Epithelial cell of proximal tubule (primary cell): ENCODE results near the gene ATF3. TPM values are rescaled to one million over a fixed set of nuclear protein-coding genes. Genes with fewer than 3 reads are reported as not detected.

Experiments used
- DNase-seq: peaks from one replicate; pipeline ENCODE4 v3.0.0-alpha.2; 2011; ENCODE audit warnings: low read depth
- H3K4me3 ChIP-seq: 2 replicates; pipeline ENCODE4 v1.5.1; 2011; ENCODE audit warnings: low read depth, mild to moderate bottlenecking, low read length
- total RNA-seq: library from RNA; depleted of rRNA; stranded (reverse); fragments of >200 nt; gene quantifications from 2 replicates; pipeline ENCODE4 v1.2.3, GENCODE V29; 2015
- TF ChIP-seq, protein P1 (sequence below): conservative IDR thresholded peaks from 2 replicates; pipeline ENCODE4 v1.5.1; 2012; ENCODE audit warnings: low read depth, mild to moderate bottlenecking, low read length

The ATF3 gene
- total RNA-seq, 1 donor from 2014 or later: 18.9 TPM

DNA sequence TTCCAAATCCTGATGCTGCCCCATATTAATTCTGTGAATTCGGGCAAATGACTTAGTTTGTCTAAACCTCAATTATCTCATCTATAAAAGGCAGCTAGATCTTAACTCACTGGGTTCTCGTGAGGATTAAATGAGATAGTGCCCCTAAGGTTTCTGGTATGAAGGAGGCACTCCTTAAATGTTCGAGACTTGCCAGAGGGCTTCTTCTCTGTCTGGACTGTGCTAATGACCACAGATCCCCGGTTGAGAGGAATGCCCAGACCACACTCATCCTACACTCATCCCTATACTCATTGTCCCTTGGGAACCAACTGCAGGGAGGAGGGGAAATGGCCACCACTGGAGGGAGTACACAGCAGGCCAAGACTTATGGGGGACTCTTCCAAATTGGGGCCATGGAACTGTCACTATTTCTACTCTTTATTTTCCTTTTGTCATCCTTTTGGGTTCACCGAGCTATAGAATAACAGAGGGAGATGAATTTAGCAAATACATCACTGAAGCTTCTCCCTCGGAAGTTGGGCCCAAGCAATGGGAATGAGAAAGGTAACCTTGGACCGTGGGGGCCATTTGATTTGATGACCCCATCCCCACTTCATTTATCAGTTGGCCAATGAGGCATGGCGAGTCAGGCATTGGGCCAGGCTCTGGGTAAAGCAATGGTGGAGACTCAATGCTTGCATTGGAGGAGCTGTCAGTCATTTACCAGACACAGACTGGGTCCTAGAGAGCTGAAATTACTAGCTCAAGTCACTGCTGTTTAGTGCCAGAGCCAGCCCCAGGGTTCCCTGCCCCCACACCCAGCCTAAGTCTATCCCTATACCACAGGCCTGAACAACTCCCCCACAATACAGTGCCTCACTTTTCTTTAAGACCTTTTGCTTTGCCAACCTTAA, 5.1 kb downstream of the ATF3 start:
- no peak for DNase-seq
- no peak overlapping the region for H3K4me3 ChIP-seq
- TF ChIP-seq, protein P1, sequence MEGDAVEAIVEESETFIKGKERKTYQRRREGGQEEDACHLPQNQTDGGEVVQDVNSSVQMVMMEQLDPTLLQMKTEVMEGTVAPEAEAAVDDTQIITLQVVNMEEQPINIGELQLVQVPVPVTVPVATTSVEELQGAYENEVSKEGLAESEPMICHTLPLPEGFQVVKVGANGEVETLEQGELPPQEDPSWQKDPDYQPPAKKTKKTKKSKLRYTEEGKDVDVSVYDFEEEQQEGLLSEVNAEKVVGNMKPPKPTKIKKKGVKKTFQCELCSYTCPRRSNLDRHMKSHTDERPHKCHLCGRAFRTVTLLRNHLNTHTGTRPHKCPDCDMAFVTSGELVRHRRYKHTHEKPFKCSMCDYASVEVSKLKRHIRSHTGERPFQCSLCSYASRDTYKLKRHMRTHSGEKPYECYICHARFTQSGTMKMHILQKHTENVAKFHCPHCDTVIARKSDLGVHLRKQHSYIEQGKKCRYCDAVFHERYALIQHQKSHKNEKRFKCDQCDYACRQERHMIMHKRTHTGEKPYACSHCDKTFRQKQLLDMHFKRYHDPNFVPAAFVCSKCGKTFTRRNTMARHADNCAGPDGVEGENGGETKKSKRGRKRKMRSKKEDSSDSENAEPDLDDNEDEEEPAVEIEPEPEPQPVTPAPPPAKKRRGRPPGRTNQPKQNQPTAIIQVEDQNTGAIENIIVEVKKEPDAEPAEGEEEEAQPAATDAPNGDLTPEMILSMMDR: no peak

DNA sequence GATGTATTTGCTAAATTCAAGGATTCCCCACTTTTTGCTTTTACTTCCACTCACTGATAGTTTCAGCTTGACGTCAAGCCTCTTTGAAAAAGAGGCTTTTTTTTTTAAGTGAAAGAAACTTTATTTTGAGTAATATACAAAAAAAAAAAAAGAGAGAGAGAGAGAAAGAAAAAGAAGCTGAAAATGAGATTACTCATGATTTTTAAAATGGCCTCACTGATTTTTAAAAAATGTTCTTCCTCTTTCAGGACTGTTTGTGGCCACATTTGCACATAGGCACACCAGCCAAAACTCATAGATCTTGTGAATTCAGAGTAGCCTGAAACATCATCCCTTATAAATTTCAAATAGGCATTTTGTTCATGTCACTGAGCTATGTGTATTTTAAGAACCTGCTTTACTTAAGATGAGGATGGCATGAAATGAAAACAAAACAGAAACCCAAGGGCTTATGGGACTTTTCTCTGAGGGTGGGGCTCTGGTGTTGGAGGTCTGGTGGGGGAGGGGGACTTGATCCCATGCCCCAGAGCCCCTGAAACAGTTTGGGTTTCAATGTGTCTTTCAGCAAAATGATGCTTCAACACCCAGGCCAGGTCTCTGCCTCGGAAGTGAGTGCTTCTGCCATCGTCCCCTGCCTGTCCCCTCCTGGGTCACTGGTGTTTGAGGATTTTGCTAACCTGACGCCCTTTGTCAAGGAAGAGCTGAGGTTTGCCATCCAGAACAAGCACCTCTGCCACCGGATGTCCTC, 6.1 kb downstream of the ATF3 start:
- DNase-seq: no peak
- TF ChIP-seq, protein P1: no peak
- no peak overlapping the region for H3K4me3 ChIP-seq

DNA sequence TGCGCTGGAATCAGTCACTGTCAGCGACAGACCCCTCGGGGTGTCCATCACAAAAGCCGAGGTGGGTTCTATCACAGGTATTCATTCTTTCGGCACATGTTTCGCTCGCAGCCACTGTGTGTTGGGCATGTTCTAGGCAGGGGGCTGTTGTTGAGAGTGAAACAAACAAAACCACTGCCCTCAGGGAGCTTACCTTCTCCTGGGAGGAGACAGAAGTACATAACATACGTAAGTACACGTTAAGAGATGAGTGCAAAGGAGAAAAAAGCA, 6.6 kb downstream of the ATF3 start:
- TF ChIP-seq, protein P1: no peak
- H3K4me3 ChIP-seq: no peak overlapping the region
- no peak for DNase-seq

DNA sequence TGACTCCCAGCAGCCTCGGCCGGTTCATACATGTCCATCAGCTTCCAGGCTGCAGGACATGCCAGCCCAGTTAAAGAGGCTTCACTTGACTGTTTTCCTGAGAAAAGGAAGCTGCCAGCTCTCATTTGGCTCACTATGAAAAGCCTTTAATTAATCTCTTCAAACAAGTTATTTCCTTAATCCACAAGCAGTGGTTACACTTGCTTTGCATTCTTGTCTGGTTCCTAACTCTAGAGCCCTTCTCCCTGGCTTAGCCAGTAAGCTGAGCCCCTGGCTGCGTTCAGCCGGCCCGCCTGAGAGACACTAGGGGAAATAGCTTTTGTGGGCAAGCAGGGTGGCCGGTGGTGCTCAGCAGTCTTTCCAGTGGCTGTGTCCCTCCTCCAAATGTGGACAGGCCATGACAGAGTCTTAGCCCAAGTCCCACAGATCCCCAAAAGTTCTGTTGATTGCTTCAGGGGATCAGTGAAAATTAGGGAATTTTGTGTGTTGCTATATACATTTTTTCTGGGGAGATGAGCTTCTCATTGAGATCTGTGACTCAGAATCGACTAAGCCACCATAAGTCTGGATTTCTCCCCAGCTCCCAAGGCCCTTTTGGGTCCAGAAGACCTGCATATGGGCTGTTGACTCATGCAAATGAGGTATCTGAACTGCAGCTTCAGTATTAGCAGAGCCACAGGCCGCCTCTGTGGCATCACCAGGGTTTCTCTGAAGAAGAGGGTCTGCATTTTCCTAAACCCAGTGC, 10.1 kb downstream of the ATF3 start:
- H3K4me3 ChIP-seq: no peak overlapping the region
- DNase-seq: no peak
- TF ChIP-seq, protein P1: no peak

DNA sequence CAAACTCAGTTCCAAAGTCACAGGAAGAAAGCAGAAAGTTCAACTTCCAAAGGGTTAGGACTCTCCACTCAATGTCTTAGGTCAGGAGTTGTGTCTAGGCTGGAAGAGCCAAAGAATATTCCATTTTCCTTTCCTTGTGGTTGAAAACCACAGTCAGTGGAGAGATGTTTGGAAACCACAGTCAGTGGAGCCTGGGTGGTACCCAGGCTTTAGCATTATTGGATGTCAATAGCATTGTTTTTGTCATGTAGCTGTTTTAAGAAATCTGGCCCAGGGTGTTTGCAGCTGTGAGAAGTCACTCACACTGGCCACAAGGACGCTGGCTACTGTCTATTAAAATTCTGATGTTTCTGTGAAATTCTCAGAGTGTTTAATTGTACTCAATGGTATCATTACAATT, 11.7 kb downstream of the ATF3 start:
- no peak overlapping the region for H3K4me3 ChIP-seq
- TF ChIP-seq, protein P1: no peak
- DNase-seq: no peak

DNA sequence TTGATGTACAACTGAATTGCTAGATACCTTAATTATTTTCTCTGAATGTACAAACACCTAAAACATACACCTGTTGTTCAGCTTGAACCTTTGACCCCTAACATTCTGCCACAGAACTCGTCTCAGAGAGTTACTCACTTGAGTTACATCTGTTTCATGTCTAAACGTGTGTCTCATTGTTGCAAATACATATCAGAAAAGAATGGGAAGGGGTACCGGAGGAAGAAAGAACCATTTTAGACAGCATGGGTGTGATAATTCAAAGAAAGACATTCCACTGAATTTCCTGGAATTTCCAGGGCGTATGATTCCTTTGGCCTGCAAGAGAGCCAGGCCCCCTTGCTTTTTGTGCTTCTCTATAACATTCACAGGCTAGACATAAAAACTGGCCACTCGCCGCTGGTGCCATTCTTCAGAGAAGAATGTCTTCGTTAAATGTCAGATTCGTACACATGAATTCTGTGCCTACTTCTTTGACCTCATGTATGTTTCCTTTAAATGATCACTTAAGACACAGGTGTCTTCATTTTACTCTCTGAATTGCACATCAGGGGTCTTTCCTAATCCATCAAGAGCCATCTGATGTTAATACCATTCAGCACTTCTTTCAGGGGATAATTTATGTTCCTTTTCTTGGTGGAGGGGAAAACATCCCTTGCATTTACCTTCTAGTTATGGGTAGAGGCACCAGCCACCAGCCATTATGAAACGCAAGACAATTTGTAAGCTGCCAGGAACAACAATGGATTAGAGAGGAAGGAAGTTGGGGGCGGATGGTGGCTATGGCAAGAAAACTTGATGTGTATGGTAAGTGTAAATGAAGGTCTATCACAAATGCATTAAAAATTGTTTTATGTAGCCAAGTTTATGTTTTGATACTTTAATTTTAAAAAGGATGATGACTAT, 12.7 kb downstream of the ATF3 start:
- no peak for DNase-seq
- H3K4me3 ChIP-seq: no peak overlapping the region
- TF ChIP-seq, protein P1: no peak
